Stomach (tissue), 9 donors: Measurements from ENCODE around the gene MCTP1. TPM values are rescaled to one million over a fixed set of nuclear protein-coding genes. Genes with fewer than 3 reads are reported as not detected.

Source experiments
- DNase-seq, 2 donors: peaks; one replicate each; pipeline versions ENCODE4 v3.0.0 to v3.0.0-alpha.2; 2013 to 2019
- H3K27ac ChIP-seq, 5 donors: fragments of 200-600 bp in 4 of 5; sonication (generic) in 4 of 5; one replicate each; pipeline ENCODE4 v1.5.1; 2013 to 2019; ENCODE audit warnings: mild to moderate bottlenecking in 1 of 5, moderate library complexity in 1 of 5
- H3K27me3 ChIP-seq, 3 donors: fragments of 200-600 bp; sonication (generic); one replicate each; pipeline ENCODE4 v1.5.1; 2017 to 2019; ENCODE audit warnings: mixed run types in 1 of 3
- H3K36me3 ChIP-seq, 4 donors: fragments of 200-600 bp; sonication (generic); 1 replicate in 3 of 4; 2 replicates in 1 of 4; pipeline ENCODE4 v1.5.1; 2016 to 2019
- H3K4me1 ChIP-seq, 4 donors: fragments of 200-600 bp; sonication (generic); one replicate each; pipeline ENCODE4 v1.5.1; 2016 to 2019
- H3K4me3 ChIP-seq, 4 donors: fragments of 200-600 bp; sonication (generic) in 3 of 4; one replicate each; pipeline ENCODE4 v1.5.1; 2016 to 2019; ENCODE audit warnings: mild to moderate bottlenecking in 1 of 4
- H3K9me3 ChIP-seq, 4 donors: fragments of 200-600 bp; sonication (generic); one replicate each; pipeline ENCODE4 v1.5.1; 2016 to 2019
- CTCF ChIP-seq, 7 experiments: fragments of 450-650 bp in 4 of 7; fragments of 200-600 bp in 3 of 7; sonication (generic) in 3 of 7; IDR thresholded peaks; one replicate each; pipeline ENCODE4 v1.5.1; 2016 to 2019; ENCODE audit warnings: antibody characterized with exemption in 7 of 7, control low read depth in 2 of 7, mild to moderate bottlenecking in 1 of 7
- EP300 ChIP-seq: sonication (generic); formaldehyde crosslinking; IDR thresholded peaks from one replicate; pipeline ENCODE4 v1.6.1; 2017; ENCODE audit warnings: antibody characterized with exemption
- POLR2A ChIP-seq, 4 donors: fragments of 450-650 bp; IDR thresholded peaks; one replicate each; pipeline ENCODE4 v1.6.1; 2016; ENCODE audit warnings: antibody characterized with exemption in 4 of 4, control low read depth in 2 of 4, mild to moderate bottlenecking in 1 of 4, moderate library complexity in 1 of 4
- POLR2AphosphoS5 ChIP-seq, 3 donors: sonication (generic); formaldehyde crosslinking; IDR thresholded peaks; one replicate each; pipeline ENCODE4 v1.6.1; 2016; ENCODE audit warnings: antibody characterized with exemption in 3 of 3
- whole genome bisulfite sequencing, 5 donors: extraction: QIAGEN DNeasy Blood & Tissue Kit in 3 of 5; methylation state at CpG; one replicate each; pipeline versions ENCODE4 v1.1.5 to v1.1.7; 2013 to 2018; 5-methylcytosine and 5-hydroxymethylcytosine counted together
- intact Hi-C: fragments of 100-400 bp; cut with DNase I; formaldehyde crosslinking; loops from one replicate; pipeline ENCODE4 v1.15.1; 2023; ENCODE audit warnings: low total_unique reads
- polyA plus RNA-seq, 3 donors: library from polyadenylated mRNA; stranded (reverse); fragments of 200-250 nt; gene quantifications; one replicate each; pipeline ENCODE4 v1.2.3, GENCODE V29; 2013
- total RNA-seq, 5 donors: library from RNA; depleted of rRNA; stranded (reverse); fragments of >200 nt; gene quantifications; one replicate each; pipeline versions ENCODE4 v1.1.0 to v1.2.3, GENCODE V29; 2014 to 2016
- donor health status: healthy with polysubstance abuse.
- donor health status: Bipolar disorder and iron deficiency.
- donor health status: healthy.

Gene MCTP1
- total and polyA plus RNA-seq, 8 donors, result 1.4 to 47.9 (median 11.3) TPM

- 79 to 90% (median 86%) methylated on average over 3 of the region's 3 CpGs for WGBS, 5 donors
- Histone ChIP-seq H3K27me3 (no peaks in the 10 kb centered on the region), H3K27ac (no peak overlapping the region), H3K36me3 (peaks cover 0 to 13% (median 11%) of the 10 kb centered on the region in 4 donors), H3K4me1 (no peaks in the 10 kb centered on the region), H3K4me3 (no peak overlapping the region), H3K9me3 (no peaks in the 10 kb centered on the region)
- TF ChIP-seq EP300 (no peak), POLR2A (IDR thresholded peaks at IDR 0.05) (no peak), CTCF (IDR thresholded peaks at IDR 0.05) (no peak), POLR2AphosphoS5 (IDR thresholded peaks at IDR 0.05) (no peak)
- intact Hi-C loops, result no loop called here
- DNase-seq, result no peak
Observed at GRCh38 chr5:94715768-94716167, 569.1 kb downstream of the MCTP1 start.

- Histone ChIP-seq H3K9me3 (no peaks in the 10 kb centered on the region), H3K4me1 (no peaks in the 10 kb centered on the region), H3K27ac (no peak overlapping the region), H3K4me3 (no peak overlapping the region), H3K27me3 (no peaks in the 10 kb centered on the region), H3K36me3 (peaks cover 0 to 29% (median 24%) of the 10 kb centered on the region in 4 donors)
- DNase-seq, result no peak
- no peak for TF ChIP-seq CTCF (IDR thresholded peaks at IDR 0.05)
- intact Hi-C loops, result no loop called here
Observed at GRCh38 chr5:94711785-94712184, 573.1 kb downstream of the MCTP1 start.

GRCh38 chr5:94709277-94709676 lies 575.6 kb downstream of the MCTP1 start:
- intact Hi-C loops, result no loop called here
- Histone ChIP-seq H3K27ac (no peak overlapping the region), H3K4me1 (no peaks in the 10 kb centered on the region), H3K9me3 (no peaks in the 10 kb centered on the region), H3K4me3 (no peak overlapping the region), H3K27me3 (no peaks in the 10 kb centered on the region), H3K36me3 (peaks cover 0 to 29% (median 24%) of the 10 kb centered on the region in 4 donors)
- TF ChIP-seq EP300 (no peak), CTCF (IDR thresholded peaks at IDR 0.05) (no peak), POLR2A (IDR thresholded peaks at IDR 0.05) (no peak), POLR2AphosphoS5 (IDR thresholded peaks at IDR 0.05) (no peak)
- no peak for DNase-seq
- WGBS, 5 donors, result 89 to 95% (median 93%) methylated on average over 1 of the region's 1 CpG

GRCh38 chr5:94707359-94707758 lies 577.5 kb downstream of the MCTP1 start:
- Histone ChIP-seq H3K36me3 (peaks cover 0 to 25% (median 16%) of the 10 kb centered on the region in 4 donors), H3K27me3 (no peaks in the 10 kb centered on the region), H3K4me1 (no peaks in the 10 kb centered on the region), H3K4me3 (no peak overlapping the region), H3K9me3 (no peaks in the 10 kb centered on the region), H3K27ac (no peak overlapping the region)
- intact Hi-C loops, result no loop called here
- 12 to 32% (median 20%) methylated on average over 2 of the region's 2 CpGs for WGBS, 5 donors
- peak in 1 of 2 donors; percentile 21 for DNase-seq
- no peak for TF ChIP-seq CTCF (IDR thresholded peaks at IDR 0.05)
- TF ChIP-seq POLR2A (IDR thresholded peaks at IDR 0.05), result no peak

- H3K9me3 ChIP-seq, result no peaks in the 10 kb centered on the region
- no peaks in the 10 kb centered on the region for H3K27me3 ChIP-seq
- no peak overlapping the region for H3K27ac ChIP-seq
- peaks cover 0 to 19% (median 13%) of the 10 kb centered on the region in 4 donors for H3K36me3 ChIP-seq
- intact Hi-C loops, result no loop called here
- H3K4me1 ChIP-seq, result no peaks in the 10 kb centered on the region
- H3K4me3 ChIP-seq, result no peak overlapping the region
- DNase-seq, result no peak
- 42 to 67% (median 44%) methylated on average over 1 of the region's 1 CpG for WGBS, 5 donors
- TF ChIP-seq CTCF (IDR thresholded peaks at IDR 0.05), result no peak
- no peak for TF ChIP-seq POLR2A (IDR thresholded peaks at IDR 0.05)
- TF ChIP-seq EP300, result no peak
- no peak for TF ChIP-seq POLR2AphosphoS5 (IDR thresholded peaks at IDR 0.05)
Observed at GRCh38 chr5:94705427-94705826, 579.5 kb downstream of the MCTP1 start.
